BLaER1 treated with 17β-estradiol and CSF1 and Interleukin-3, amounts not matched to agents 10 nM and 100 nM (cell line): ENCODE results near the gene GDF11.
A peak's percentile ranks its signal among the peaks of the same experiment; 100 is the strongest.

ENCODE experiments used
- H3K27ac ChIP-seq, 11 experiments: shearing (Covaris generic); formaldehyde crosslinking; 2 replicates each; pipeline ENCODE4 v1.8.1; 2022
- H3K27me3 ChIP-seq, 11 experiments: shearing (Covaris generic); formaldehyde crosslinking; 2 replicates each; pipeline ENCODE4 v1.8.1; 2022
- H3K36me3 ChIP-seq, 11 experiments: shearing (Covaris generic); formaldehyde crosslinking; 2 replicates each; pipeline ENCODE4 v1.8.1; 2022
- H3K4me1 ChIP-seq, 10 experiments: shearing (Covaris generic); formaldehyde crosslinking; 2 replicates each; pipeline ENCODE4 v1.8.1; 2022
- H3K4me2 ChIP-seq, 11 experiments: shearing (Covaris generic); formaldehyde crosslinking; 2 replicates each; pipeline ENCODE4 v1.8.1; 2022
- H3K4me3 ChIP-seq, 10 experiments: shearing (Covaris generic); formaldehyde crosslinking; 2 replicates each; pipeline ENCODE4 v1.8.1; 2022
- H3K9ac ChIP-seq, 11 experiments: shearing (Covaris generic); formaldehyde crosslinking; 2 replicates each; pipeline ENCODE4 v1.8.1; 2022
- H3K9me3 ChIP-seq, 11 experiments: shearing (Covaris generic); formaldehyde crosslinking; replicated peaks in 1 of 11; 2 replicates each; pipeline ENCODE4 v1.8.1; 2022
- H4K20me1 ChIP-seq, 11 experiments: shearing (Covaris generic); formaldehyde crosslinking; 2 replicates each; pipeline ENCODE4 v1.8.1; 2022
- Cebpa-rat ChIP-seq, 11 experiments: shearing (Covaris generic); IDR thresholded peaks; 2 replicates each; pipeline ENCODE4 v1.8.1; 2022

The GDF11 gene

DNA sequence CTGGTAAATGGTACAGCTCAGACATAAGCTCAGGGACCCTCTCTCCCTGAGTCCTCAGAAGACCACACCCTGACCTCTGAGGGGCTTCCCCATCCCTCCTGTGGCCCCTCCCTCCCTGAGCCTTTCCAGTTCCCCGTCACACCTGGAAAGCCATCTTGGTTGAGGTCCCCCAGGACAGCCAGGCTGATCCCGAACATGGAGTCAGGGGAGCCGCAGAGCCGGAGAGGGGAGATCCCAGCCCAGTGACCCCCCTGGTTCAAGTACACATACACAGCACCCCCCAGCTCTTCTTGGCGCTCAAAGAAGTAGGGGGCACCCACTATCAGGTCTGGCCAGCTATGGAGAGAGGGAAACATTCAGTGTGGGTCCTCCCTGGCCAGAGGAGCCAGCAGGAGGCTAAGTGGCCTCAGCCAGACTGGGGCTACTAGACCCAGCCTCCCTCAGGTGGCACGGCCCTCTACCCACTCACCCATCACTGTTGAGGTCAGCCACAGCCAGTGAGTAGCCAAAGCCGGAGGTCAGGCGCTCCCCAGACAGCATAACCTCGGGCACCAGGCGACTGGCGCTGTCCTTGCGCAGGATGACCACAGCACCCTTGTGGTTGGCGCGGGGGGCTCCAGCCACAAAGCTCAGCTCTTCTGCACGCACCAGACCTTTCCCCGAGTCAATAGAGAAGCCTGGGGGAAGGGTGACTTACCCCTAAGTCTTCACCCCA, 44.5 kb upstream of the GDF11 start:
- H3K27me3 ChIP-seq, result no peaks in the 10 kb centered on the region
- no peaks in the 10 kb centered on the region for H3K36me3 ChIP-seq
- no peak overlapping the region for H3K9ac ChIP-seq

DNA sequence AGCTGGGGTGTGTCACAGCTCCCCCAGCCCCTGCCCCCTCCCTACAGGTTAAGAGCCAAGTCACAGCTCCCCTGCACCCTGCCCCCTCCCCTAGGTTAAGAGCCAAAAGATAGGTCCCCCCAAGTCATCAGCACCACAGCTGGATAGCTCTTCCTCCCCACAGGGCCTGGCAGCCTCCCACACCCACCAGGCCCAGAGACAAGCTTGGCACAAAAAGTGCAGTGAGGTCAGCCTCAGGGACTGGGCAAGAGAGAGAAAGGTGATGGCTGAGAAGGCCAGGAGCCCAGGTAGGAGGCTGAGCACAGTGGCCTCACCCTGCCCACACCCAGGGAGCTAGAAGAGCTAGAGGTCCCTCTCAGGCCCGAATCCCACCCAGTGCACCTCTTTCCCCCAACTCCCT, 44.0 kb upstream of the GDF11 start:
- Histone ChIP-seq H3K4me3 (no peak overlapping the region), H4K20me1 (no peaks in the 10 kb centered on the region; a peak in 1 of 22 replicates), H3K9me3 (no peaks in the 10 kb centered on the region), H3K4me2 (no peak overlapping the region), H3K4me1 (peaks cover 0 to 10% (median 6%) of the 10 kb centered on the region in 10 experiments; a peak in 11 of 20 replicates), H3K9ac (no peak overlapping the region), H3K27ac (no peak overlapping the region), H3K36me3 (no peaks in the 10 kb centered on the region), H3K27me3 (no peaks in the 10 kb centered on the region)
- no peak for TF ChIP-seq Cebpa-rat (IDR thresholded peaks at IDR 0.05)

More for the DNA sequence above, 44.5 kb upstream of the GDF11 start:
- TF ChIP-seq Cebpa-rat (IDR thresholded peaks at IDR 0.05), result no peak
- H3K27ac ChIP-seq, result no peak overlapping the region
- peaks cover 0 to 10% (median 6%) of the 10 kb centered on the region in 10 experiments; a peak in 11 of 20 replicates for H3K4me1 ChIP-seq
- H4K20me1 ChIP-seq, result no peaks in the 10 kb centered on the region; a peak in 1 of 22 replicates
- H3K4me2 ChIP-seq, result no peak overlapping the region
- H3K4me3 ChIP-seq, result no peak overlapping the region
- H3K9me3 ChIP-seq, result no peaks in the 10 kb centered on the region

DNA sequence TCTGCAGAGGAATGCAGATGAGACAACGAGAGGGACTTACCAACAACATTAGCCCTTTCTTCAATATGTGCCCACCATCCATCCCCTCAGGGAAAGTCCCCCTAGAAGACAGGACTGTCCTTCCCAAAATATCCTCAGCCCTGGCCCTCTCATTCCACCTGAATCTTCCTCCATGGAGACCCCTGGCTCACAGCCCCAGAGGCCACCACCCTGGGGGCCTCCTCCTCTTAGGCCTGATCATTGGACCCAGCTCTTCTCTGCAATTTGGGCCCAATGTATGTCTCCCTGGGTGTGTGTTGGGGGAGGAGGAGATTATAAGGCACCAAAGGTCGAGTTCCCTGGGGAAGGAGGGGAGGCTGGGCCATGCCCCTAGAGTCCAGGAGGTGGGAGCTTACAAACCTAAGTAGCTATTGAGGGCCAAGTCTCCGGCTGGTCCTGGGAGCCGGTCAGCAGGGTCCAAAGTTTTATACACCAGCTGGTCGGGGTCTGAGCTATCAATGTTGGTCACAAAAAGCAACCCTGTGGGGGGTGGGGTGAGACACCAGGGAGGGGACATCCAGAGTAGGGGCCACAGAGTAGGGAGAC, 43.4 kb upstream of the GDF11 start:
- Histone ChIP-seq H3K36me3 (no peaks in the 10 kb centered on the region), H3K4me2 (no peak overlapping the region), H3K9me3 (no peaks in the 10 kb centered on the region), H3K9ac (no peak overlapping the region), H3K4me1 (peaks cover 0 to 10% (median 6%) of the 10 kb centered on the region in 10 experiments; a peak in 11 of 20 replicates), H3K27ac (no peak overlapping the region), H3K4me3 (no peak overlapping the region), H3K27me3 (no peaks in the 10 kb centered on the region), H4K20me1 (no peaks in the 10 kb centered on the region; a peak in 1 of 22 replicates)
- no peak for TF ChIP-seq Cebpa-rat (IDR thresholded peaks at IDR 0.05)

DNA sequence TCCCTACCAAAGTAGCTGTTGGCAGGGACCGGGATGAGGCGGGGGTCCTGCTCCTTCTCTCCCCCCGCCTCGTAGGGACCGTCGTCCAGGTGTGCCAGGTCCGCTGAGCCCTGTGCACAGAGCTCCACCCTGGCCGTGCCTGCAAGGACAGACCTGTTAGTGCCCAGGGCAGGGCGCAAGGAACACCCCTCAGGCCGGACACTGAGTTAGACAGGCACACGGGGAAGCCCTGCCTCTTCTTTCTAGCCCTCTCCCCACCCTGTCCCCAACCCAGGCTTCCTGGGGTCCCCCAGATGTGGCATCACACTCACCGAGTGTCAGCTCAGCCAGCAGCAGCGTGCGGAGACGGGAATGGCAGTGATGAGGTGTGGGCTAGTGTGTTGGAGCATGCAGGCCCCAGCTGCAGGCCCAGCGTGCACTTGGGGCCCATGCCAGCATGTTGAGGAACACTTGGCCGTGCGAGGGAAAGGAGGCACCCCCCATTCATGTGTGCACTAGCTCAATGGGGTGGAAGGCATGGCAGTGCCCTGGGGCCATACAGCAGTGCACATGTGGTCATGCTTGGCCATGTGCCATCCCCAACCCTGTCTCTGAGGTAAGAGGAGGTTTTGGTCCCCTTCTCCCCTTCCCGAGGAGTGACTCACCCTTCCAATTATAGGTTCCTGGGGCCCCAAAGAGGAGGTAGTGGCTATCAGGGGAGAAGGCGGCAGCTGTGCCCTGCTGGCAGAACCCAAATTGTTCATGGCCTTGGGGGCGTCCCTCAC, 42.5 kb upstream of the GDF11 start:
- Histone ChIP-seq H3K27me3 (peaks cover 0 to under 1% (median 0%) of the 10 kb centered on the region in 11 experiments; a peak in 1 of 22 replicates), H3K27ac (no peak overlapping the region), H3K4me2 (peak overlapping the region in 8 of 11 experiments; percentile 10 to 55 (median 28); a peak in 8 of 22 replicates), H3K9ac (no peak overlapping the region), H3K4me3 (no peak overlapping the region), H3K9me3 (no peaks in the 10 kb centered on the region), H4K20me1 (no peaks in the 10 kb centered on the region; a peak in 1 of 22 replicates), H3K4me1 (peaks cover 0 to 10% (median 6%) of the 10 kb centered on the region in 10 experiments; a peak in 12 of 20 replicates), H3K36me3 (no peaks in the 10 kb centered on the region)
- TF ChIP-seq Cebpa-rat (IDR thresholded peaks at IDR 0.05), result no peak

DNA sequence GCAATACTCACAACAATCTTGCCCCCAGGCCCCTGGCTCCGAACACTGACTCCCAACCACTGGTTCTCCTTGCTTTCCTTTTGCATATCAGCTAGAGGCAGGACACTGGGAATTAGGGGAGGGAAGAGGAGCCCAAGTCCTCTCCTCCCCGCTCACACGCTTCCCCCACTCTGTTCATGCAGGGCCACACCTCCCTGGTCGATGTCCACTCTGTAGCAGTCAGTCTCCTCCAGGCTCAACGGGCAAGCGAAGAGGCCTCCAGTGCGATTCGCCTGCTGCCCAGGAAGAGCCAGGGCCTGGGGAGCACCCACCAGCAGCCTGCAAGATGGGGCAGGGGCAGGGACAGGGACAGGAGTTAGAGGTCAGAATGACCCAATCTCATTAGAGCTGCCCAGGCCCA, 40.1 kb upstream of the GDF11 start:
- TF ChIP-seq Cebpa-rat (IDR thresholded peaks at IDR 0.05), result no peak

DNA sequence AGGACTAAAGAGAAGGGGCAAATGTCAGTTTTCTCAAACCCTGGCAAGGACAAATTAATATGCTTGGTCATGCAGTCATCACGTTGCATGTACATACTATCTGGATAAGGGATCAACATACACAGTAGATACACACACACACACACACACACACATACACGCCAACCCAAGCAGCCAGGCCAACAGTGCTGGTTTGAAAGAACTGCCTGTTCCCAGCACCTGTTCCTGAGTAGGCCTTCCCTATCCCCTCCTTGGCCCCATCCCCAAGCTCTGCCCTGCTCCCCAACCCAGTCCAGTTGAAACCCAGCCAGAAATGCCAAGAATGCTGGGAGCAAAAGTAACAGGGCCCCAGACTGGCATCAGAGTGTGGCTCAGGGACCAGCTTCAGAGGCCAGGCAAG, 39.6 kb upstream of the GDF11 start:
- H3K27me3 ChIP-seq, result peaks cover 13 to 18% (median 14%) of the 10 kb centered on the region in 11 experiments
- H3K9me3 ChIP-seq, result no peaks in the 10 kb centered on the region
- peaks cover 8 to 33% (median 29%) of the 10 kb centered on the region in 10 experiments for H3K4me1 ChIP-seq
- H3K27ac ChIP-seq, result no peak overlapping the region
- TF ChIP-seq Cebpa-rat (IDR thresholded peaks at IDR 0.05), result no peak
- no peak overlapping the region for H3K4me3 ChIP-seq
- no peaks in the 10 kb centered on the region for H3K36me3 ChIP-seq
- H4K20me1 ChIP-seq, result no peaks in the 10 kb centered on the region; a peak in 1 of 22 replicates
- H3K4me2 ChIP-seq, result no peak overlapping the region
- H3K9ac ChIP-seq, result no peak overlapping the region

More for the DNA sequence above, 40.1 kb upstream of the GDF11 start:
- peaks cover 13 to 18% (median 14%) of the 10 kb centered on the region in 11 experiments for H3K27me3 ChIP-seq
- H3K9me3 ChIP-seq, result no peaks in the 10 kb centered on the region
- no peak overlapping the region for H3K4me2 ChIP-seq
- no peaks in the 10 kb centered on the region; a peak in 1 of 22 replicates for H4K20me1 ChIP-seq
- H3K36me3 ChIP-seq, result no peaks in the 10 kb centered on the region
- H3K27ac ChIP-seq, result no peak overlapping the region
- H3K9ac ChIP-seq, result no peak overlapping the region
- H3K4me3 ChIP-seq, result no peak overlapping the region
- peaks cover 7 to 29% (median 26%) of the 10 kb centered on the region in 10 experiments for H3K4me1 ChIP-seq

DNA sequence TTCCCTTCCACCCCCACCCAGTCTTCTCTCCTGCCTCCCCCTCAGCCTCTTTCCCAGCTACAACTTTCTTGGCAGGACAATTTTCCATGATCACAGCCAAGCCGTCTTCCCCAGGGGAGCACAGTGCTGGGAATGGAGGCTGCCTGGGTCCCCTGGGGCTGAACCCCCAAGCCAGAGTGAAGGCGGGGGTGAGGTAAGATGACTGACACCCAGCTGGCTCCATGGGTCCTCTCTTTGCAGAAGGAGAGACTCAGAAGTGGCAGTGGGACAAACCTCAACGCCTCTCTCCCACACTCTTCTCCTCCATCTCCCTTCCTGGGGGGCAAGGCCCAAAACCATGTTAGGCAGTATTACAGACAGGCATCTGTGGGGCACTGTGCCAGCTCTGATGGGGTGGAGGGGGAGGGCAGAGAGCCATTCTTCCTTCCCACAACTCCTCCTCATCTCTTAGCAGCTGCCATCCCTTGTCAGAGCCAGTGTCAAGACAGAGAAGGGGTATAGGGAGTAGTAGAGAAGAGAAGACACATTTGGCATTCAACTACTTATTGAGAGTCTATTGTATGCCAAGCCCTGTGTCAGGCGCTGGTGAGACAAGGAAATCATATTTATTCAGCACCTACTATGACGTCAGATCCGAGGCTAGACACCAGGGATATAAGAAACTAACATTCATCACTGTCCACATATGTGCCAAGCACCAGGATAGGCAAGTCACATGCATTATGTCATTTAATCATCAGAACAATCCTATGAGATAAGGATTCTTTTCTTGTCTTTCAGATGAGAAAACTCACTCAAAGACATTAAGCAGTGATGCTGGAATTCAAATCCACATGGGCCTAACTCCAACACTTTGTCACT, 38.8 kb upstream of the GDF11 start:
- H3K4me2 ChIP-seq, result no peak overlapping the region
- H3K9me3 ChIP-seq, result no peaks in the 10 kb centered on the region

More for the DNA sequence above, 38.8 kb upstream of the GDF11 start:
- Histone ChIP-seq H3K27me3 (peaks cover 13 to 18% (median 14%) of the 10 kb centered on the region in 11 experiments), H3K36me3 (no peaks in the 10 kb centered on the region), H3K4me1 (peaks cover 16 to 42% (median 37%) of the 10 kb centered on the region in 10 experiments), H4K20me1 (peaks cover 0 to 5% (median 0%) of the 10 kb centered on the region in 11 experiments; a peak in 2 of 22 replicates), H3K4me3 (no peak overlapping the region), H3K9ac (no peak overlapping the region), H3K27ac (no peak overlapping the region)
- no peak for TF ChIP-seq Cebpa-rat (IDR thresholded peaks at IDR 0.05)
